DOHH2 (cell line): ENCODE data around the gene GPR55.
A peak's percentile ranks its signal among the peaks of the same experiment; 100 is the strongest.

ENCODE experiments used
- H3F3A ChIP-seq: fragments of 200-600 bp; sonication (generic), shearing (Covaris generic); 2 replicates; pipeline ENCODE4 v1.6.0; 2016; ENCODE audit warnings: antibody characterized with exemption, mild to moderate bottlenecking; ENCODE audit not compliant: control insufficient read depth, insufficient read depth
- H3K27ac ChIP-seq: fragments of 200-600 bp; sonication (generic); 2 replicates; pipeline ENCODE4 v1.5.1; 2014; ENCODE audit warnings: low read depth, mild to moderate bottlenecking, low read length, moderate library complexity
- H3K27me3 ChIP-seq: fragments of 200-600 bp; sonication (generic); 2 replicates; pipeline ENCODE4 v1.6.1; 2014; ENCODE audit warnings: mild to moderate bottlenecking, low read length, mixed read lengths; ENCODE audit not compliant: control insufficient read depth
- H3K36me3 ChIP-seq: fragments of 200-600 bp; sonication (generic); 2 replicates; pipeline ENCODE4 v1.6.1; 2014; ENCODE audit warnings: mild to moderate bottlenecking, low read length, moderate library complexity, mixed read lengths; ENCODE audit not compliant: control insufficient read depth
- H3K4me1 ChIP-seq: fragments of 200-600 bp; sonication (generic); 2 replicates; pipeline ENCODE4 v1.6.1; 2014; ENCODE audit warnings: mild to moderate bottlenecking, low read length, mixed read lengths; ENCODE audit not compliant: control insufficient read depth
- H3K4me2 ChIP-seq: fragments of 200-600 bp; sonication (generic); 2 replicates; pipeline ENCODE4 v1.6.0; 2014; ENCODE audit warnings: mild to moderate bottlenecking, low read length, moderate library complexity
- H3K4me3 ChIP-seq: fragments of 200-600 bp; sonication (generic); 2 replicates; pipeline ENCODE4 v1.5.1; 2014; ENCODE audit warnings: mild to moderate bottlenecking, low read length, mixed read lengths
- H3K79me2 ChIP-seq: fragments of 200-600 bp; sonication (generic); 2 replicates; pipeline ENCODE4 v1.6.1; 2014; ENCODE audit warnings: mild to moderate bottlenecking, low read length, mixed read lengths; ENCODE audit not compliant: control insufficient read depth
- H3K9me2 ChIP-seq: fragments of 200-600 bp; sonication (generic); replicated peaks from 2 replicates; pipeline ENCODE4 v1.6.1; 2014; ENCODE audit warnings: mild to moderate bottlenecking, low read length, mixed read lengths; ENCODE audit not compliant: control insufficient read depth
- H3K9me3 ChIP-seq: fragments of 200-600 bp; sonication (generic); 2 replicates; pipeline ENCODE4 v1.6.1; 2014; ENCODE audit warnings: antibody characterized with exemption, low read length, mixed read lengths; ENCODE audit not compliant: control insufficient read depth, insufficient read depth
- H4K20me1 ChIP-seq: fragments of 200-600 bp; sonication (generic); 2 replicates; pipeline ENCODE4 v1.6.0; 2014; ENCODE audit warnings: low read depth, mild to moderate bottlenecking, antibody characterized with exemption, low read length, moderate library complexity; ENCODE audit not compliant: control insufficient read depth, insufficient read depth
- EZH2phosphoT487 ChIP-seq: fragments of 200-600 bp; sonication (generic); IDR thresholded peaks from 2 replicates; pipeline ENCODE4 v1.6.1; 2017; ENCODE audit warnings: borderline replicate concordance, mild to moderate bottlenecking, antibody characterized with exemption, low read length, moderate library complexity, mixed read lengths
- TF ChIP-seq, protein P1 (sequence below): fragments of 200-600 bp; sonication (generic); IDR thresholded peaks from one replicate; pipeline ENCODE4 v1.5.1; 2014; ENCODE audit warnings: antibody characterized with exemption, mild to moderate bottlenecking, low read depth, low read length; ENCODE audit not compliant: poor library complexity, severe bottlenecking

GPR55 gene

DNA sequence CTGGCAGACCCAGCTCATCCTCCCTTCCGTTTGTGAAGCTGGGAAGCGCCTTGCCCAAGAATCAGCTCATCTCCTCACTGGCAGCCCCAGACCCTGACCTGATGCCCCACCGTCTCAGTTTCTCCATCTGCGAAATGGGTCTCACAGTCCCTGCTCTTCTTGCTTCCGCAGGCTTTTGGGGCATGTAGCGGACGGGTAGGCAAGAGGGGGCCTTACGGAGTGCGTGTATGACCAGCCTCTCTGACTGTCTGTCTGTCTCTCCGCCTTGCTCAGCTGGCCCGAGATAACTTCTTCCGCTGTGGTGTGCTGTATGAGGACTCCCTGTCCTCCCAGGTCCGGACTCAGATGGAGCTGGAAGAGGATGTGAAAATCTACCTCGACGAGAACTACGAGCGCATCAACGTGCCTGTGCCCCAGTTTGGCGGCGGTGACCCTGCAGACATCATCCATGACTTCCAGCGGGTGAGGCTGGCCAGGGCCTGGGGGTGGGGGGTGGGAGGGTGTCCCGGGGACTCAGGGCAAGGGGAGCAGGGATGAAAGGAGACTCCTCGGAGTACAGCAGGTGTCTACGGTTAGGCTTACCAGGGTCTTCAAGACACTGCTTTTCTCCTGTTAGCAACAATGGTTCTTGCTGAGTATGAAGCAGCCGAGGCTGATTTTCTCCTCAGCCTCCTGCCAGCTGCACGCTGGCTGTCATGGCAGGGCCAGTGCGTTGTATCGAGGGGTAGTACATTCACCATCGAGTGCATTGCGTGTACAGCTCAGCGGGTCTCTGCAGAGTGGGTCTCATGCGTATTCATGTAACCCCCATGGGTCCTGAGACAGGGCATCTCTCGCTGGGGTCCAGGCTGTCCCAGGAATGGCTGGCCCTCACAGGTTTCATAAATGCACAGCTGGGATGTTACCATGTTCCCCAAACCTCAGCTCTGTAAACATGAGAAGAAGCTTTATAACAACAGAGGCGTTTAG lies 49.4 kb downstream of the GPR55 start:
- Histone ChIP-seq H3K4me2 (no peak overlapping the region), H3K4me3 (no peak overlapping the region), H3K36me3 (no peaks in the 10 kb centered on the region), H3K9me3 (no peaks in the 10 kb centered on the region), H3K27ac (no peak overlapping the region), H3F3A (no peaks in the 10 kb centered on the region), H4K20me1 (no peaks in the 10 kb centered on the region), H3K79me2 (no peaks in the 10 kb centered on the region), H3K27me3 (no peaks in the 10 kb centered on the region), H3K9me2 (no peaks in the 10 kb centered on the region), H3K4me1 (peaks cover 58% of the 10 kb centered on the region)
- TF ChIP-seq EZH2phosphoT487 = no peak
- TF ChIP-seq, protein P1, sequence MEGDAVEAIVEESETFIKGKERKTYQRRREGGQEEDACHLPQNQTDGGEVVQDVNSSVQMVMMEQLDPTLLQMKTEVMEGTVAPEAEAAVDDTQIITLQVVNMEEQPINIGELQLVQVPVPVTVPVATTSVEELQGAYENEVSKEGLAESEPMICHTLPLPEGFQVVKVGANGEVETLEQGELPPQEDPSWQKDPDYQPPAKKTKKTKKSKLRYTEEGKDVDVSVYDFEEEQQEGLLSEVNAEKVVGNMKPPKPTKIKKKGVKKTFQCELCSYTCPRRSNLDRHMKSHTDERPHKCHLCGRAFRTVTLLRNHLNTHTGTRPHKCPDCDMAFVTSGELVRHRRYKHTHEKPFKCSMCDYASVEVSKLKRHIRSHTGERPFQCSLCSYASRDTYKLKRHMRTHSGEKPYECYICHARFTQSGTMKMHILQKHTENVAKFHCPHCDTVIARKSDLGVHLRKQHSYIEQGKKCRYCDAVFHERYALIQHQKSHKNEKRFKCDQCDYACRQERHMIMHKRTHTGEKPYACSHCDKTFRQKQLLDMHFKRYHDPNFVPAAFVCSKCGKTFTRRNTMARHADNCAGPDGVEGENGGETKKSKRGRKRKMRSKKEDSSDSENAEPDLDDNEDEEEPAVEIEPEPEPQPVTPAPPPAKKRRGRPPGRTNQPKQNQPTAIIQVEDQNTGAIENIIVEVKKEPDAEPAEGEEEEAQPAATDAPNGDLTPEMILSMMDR = no peak

DNA sequence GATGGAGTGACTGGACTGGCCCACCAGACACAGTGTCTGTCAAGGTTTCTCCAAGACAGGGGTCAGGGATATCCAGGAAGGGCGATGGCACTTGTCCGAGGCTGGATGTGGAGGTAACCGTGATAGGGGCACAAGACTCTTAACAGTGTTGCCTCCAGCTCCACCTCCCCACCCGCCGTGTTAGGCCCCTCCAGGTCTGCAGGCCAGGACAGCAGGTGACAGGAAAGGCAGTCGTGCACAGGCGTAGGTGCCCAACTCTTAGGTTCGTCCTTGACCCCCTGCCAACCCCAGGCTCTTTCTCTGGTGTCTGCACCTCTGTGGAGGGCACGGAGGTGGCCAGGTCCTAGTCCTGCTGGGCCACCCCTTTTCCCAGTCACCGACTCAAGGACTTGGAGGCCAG lies 50.2 kb downstream of the GPR55 start:
- Histone ChIP-seq H3K9me3 (no peaks in the 10 kb centered on the region), H3K27me3 (no peaks in the 10 kb centered on the region), H3K27ac (no peak overlapping the region), H3K36me3 (no peaks in the 10 kb centered on the region), H3K79me2 (no peaks in the 10 kb centered on the region), H3K4me2 (no peak overlapping the region), H3K4me1 (peaks cover 62% of the 10 kb centered on the region), H3K4me3 (no peak overlapping the region), H4K20me1 (no peaks in the 10 kb centered on the region), H3K9me2 (no peaks in the 10 kb centered on the region), H3F3A (no peaks in the 10 kb centered on the region)
- TF ChIP-seq EZH2phosphoT487 = no peak
- TF ChIP-seq, protein P1 = no peak

DNA sequence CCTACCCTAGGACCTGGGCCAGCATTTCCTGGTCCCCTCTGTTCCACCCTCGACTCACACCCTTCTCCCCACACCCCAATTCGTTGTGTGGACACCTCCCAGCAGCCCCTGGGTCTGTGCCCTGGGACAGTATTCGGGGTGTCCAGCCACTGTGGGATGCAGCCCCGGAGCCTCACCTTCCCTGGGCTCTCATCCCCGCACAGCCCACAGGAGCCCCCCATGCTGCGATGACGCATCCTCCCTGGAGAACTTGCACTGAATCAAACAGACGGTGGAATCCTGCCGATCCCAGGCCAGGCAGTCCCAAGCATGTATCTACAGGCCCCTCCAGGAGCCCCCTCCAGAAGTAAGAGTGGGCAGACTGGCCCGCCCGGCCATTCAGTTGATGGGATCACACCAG lies 50.6 kb downstream of the GPR55 start:
- Histone ChIP-seq H3K27ac (no peak overlapping the region), H3K79me2 (no peaks in the 10 kb centered on the region), H3K4me2 (peak overlapping the region; percentile 61), H3K4me3 (no peak overlapping the region), H3K4me1 (peaks cover 62% of the 10 kb centered on the region), H3K9me2 (no peaks in the 10 kb centered on the region), H3K9me3 (no peaks in the 10 kb centered on the region), H4K20me1 (no peaks in the 10 kb centered on the region), H3F3A (no peaks in the 10 kb centered on the region), H3K36me3 (no peaks in the 10 kb centered on the region), H3K27me3 (no peaks in the 10 kb centered on the region)
- TF ChIP-seq, protein P1 = no peak
- no peak for TF ChIP-seq EZH2phosphoT487
